Fibroblast of skin of left quadriceps (primary cell): ENCODE results near the gene THSD7B.
A peak's percentile ranks its signal among the peaks of the same experiment; 100 is the strongest.

Source experiments
- DNase-seq, 2 experiments: peaks; one replicate each; pipeline ENCODE4 v3.0.0-alpha.2; 2013; ENCODE audit warnings: low read depth in 2 of 2

Gene THSD7B

GRCh38 chr2:137192366-137193310 is 427.3 kb downstream of the THSD7B start:
- DNase-seq, result no peak

- DNase-seq, result no peak
Observed at GRCh38 chr2:137193401-137193800, 428.1 kb downstream of the THSD7B start.

- DNase-seq, result no peak
Observed at GRCh38 chr2:137194111-137194510, 428.8 kb downstream of the THSD7B start.

GRCh38 chr2:137199751-137200150 is 434.4 kb downstream of the THSD7B start:
- DNase-seq, result no peak

- no peak for DNase-seq
Observed at GRCh38 chr2:137202318-137202717, 437.0 kb downstream of the THSD7B start.

- DNase-seq, result no peak
Observed at GRCh38 chr2:137205324-137205723, 440.0 kb downstream of the THSD7B start.

- DNase-seq, result no peak
Observed at GRCh38 chr2:137206069-137206468, 440.7 kb downstream of the THSD7B start.

- no peak for DNase-seq
Observed at GRCh38 chr2:137207030-137207429, 441.7 kb downstream of the THSD7B start.

DNA sequence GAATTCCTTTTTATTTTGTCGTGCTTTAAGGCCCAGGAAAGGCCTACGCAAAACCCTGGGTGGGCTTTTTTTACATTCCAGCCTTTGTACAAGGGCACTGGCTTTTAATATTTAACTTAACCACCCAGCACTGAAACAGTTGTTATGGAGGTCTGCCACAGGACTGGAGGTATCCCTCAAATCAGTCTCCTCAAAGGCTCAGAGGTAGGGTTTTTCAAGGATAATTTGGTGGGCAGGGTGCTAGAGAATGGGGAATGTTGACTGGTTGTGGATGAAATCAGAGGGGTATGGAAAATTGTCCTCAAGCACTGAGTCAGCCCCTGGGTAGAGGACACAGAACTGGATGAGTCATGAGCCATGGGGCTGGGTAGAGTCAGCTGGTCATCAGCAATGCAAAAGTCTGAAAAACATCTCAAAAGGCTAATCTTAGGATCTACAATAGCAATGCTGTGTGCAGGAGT is 443.1 kb downstream of the THSD7B start:
- no peak for DNase-seq

DNA sequence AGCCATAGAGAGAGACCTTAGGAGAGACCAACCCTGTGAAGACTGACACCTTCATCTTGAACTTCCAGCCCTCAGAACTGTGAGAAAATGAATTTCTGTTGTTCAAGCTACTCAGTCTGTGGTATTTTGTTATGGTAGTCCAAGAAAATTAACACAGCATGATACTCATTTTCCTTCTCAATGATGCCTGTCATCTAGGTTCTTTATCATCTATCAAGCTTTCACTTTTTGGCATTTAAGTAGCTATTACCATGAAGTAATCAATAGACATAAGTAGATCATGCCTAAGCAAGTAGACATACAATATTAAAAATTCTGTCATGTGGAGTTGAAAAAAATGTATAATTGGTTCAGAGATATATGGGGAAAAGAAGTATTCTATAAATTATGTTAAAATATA is 444.7 kb downstream of the THSD7B start:
- DNase-seq, result no peak

- DNase-seq, result no peak
Observed at GRCh38 chr2:137211761-137212160, 446.4 kb downstream of the THSD7B start.

DNA sequence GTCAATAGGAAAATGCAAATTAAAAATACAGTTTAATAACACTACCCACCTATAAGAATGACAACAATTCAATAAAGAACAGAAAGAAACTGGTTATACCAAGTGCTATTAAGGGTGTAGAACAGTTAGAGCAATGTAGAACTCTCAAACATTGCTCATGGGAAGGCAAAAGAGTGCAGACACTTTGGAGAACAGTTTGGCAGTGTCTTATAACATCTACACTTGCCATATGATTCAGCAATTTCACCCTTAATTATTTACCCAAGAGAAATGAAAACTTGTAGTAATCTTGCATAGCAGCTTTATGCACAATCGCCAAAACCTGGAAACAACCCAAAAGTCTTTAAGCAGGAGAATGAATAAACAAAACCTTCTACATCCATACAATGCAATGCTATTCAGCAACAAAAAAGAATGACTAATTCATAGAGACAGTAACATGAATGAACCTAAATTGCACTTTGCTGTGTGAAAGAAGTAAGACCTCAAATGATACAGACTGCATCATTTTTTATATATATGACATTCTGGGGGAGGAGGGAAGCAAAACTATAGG is 455.2 kb downstream of the THSD7B start:
- DNase-seq, result peak; percentile 84 to 85

GRCh38 chr2:137221797-137222492 is 456.6 kb downstream of the THSD7B start:
- no peak for DNase-seq

DNA sequence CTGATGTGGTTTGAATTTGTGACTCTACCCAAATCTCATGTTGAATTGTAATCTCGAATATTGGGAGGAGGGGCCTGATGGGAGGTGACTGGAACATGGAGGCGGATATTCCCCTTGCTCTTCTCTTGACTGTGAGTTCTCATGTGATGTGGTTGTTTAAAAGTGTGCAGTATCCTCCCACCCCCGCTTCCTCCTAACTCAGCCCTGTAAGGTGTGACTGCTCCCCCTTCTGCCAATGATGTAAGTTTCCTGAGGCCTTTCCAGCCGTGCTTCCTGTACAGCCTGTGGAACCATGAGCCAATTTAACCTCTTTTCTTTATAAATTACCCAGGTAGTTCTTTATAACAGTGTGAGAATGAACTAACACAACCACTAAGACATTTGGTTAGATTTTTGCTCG is 458.4 kb downstream of the THSD7B start:
- no peak for DNase-seq

DNA sequence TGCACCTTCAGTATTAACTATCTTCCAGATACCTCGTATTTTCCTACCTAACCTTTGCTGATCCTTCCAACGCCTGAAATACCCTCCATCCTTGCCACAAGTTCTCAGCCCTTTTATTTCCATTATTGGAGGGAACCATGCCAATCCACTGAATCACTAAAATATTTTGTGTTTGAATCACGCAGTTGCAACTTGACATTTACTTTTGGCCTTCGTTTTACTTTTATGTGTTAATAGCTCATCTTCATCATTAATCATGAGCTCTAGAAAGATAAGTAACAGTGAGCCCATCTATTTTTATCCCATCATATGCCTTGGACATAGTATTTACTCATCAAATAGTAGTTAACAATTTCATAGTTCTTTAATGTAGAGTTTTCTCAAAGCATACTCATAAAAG is 463.2 kb downstream of the THSD7B start:
- peak; percentile 52 to 56 for DNase-seq

DNA sequence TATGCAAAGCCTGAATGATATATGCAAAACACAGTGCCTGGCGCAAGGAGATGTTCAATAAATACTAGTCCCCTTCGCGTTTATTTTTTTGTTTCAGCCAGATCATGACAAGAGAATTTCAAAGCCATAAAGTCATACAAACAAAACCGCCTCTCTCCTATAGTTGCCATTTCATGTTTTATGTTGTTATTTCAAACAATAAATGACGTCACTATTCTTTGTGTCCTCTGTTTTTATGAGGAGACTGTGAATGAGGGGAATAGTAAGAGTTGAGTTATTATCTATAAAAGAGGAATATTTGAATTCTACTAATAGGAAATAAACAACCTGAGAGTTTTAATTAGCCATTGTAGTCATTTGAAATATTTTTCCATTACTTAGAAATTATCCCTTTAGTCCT is 464.5 kb downstream of the THSD7B start:
- DNase-seq, result no peak

DNA sequence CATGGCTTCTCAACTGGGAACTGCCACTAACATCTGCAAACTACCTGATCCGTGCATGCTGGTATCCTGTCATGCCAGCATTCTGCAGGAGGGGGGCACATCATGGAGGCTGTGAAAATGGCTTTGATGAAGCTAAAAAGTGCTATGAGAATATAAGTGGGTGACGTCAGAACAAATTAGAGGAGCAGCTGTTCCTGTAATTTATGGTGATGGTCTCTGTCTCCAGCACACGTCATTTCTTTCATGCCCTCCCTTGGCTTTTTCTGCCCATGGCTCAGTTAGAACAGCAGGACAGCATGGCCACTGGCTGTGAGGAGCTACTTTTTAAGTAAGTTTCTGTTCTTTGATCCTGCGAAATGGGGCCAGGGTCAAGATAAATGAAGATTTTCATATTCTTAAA is 466.3 kb downstream of the THSD7B start:
- DNase-seq, result no peak

DNA sequence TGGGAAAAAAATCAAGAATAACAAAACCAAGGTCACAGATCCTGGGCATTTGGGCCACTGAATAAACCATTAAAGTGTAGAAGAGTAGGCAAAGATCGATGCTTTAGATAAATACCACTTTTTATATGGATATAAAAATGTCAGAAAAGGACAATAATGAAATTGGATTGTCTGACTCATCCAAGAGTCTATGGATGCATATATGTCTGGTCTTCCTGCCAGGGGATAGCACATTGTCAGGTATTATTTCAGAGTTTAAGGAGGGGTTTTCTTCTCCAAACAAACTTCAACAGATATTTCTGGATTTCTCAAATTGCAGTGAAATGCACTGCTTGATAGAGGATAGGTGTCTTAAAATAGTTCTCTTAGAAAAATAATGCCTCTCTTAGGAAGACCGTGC is 466.7 kb downstream of the THSD7B start:
- DNase-seq, result no peak

GRCh38 chr2:137233091-137233490 is 467.7 kb downstream of the THSD7B start:
- no peak for DNase-seq

DNA sequence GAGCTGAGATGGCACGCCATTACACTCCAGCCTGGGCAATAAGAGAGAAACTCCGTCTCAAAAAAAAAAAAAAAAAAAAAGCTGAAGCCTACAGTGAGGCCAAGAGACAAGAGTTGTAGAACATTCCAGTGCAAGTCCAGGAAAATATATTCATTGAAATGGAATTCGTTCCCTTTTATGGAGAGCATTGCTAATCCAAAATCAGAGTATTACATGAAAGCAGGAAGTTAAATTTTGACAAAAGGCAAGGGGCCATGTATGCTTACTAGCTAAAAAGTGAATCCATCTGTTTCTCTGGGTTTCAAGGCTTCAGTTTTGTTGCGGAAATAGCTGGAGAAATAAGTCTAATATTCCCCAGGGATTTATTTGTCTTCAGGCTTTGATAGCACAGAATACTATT is 471.7 kb downstream of the THSD7B start:
- DNase-seq, result peak; percentile 87 to 88

- DNase-seq, result no peak
Observed at GRCh38 chr2:137238065-137238464, 472.7 kb downstream of the THSD7B start.

DNA sequence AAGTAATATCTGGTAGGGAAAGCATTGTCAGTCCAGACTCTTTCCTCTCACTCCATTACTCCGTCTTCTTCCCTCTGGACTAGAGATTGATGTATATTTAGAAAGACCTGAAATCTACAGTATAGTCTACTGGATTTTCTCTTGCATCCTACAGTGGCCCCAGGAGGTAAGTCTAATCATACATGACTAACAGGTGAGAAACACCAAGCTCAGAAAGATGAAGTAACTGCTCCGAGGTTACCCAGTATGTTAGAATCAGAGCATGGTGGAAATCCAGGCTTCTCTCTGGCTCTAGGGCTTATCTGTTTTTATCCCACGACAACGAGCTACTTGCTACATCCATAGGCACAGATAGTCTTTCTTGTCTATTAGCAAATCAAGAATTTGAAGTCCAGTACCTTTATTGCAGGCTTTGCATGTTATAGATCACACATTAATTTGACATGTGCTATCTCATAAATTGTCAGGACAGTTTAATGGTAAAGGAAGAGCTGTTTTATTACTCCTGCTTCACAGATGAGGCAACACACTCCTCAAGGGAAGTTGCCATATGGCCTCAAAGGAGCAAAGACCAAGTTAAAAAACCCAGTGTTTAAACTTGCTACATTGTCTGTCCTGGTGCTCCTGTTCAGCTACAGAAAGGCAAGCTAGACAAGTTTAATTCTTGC is 484.3 kb downstream of the THSD7B start:
- DNase-seq, result peak; percentile 35 to 46
